Smooth muscle cell (in vitro differentiated cells): ENCODE data around the gene VCAN. TPM values are rescaled to one million over a fixed set of nuclear protein-coding genes. Genes with fewer than 3 reads are reported as not detected.

Experiments used
- DNase-seq: peaks from one replicate; lab custom pipeline; 2025; ENCODE audit not compliant: unreplicated experiment; lab: John Stamatoyannopoulos, UW
- H2AFZ ChIP-seq: fragments of 200-600 bp; sonication (generic); 2 replicates; pipeline ENCODE4 v1.6.0; 2016; ENCODE audit warnings: antibody characterized with exemption, low read depth, mild to moderate bottlenecking
- H3F3A ChIP-seq: fragments of 200-600 bp; sonication (generic); 2 replicates; pipeline ENCODE4 v1.6.0; 2017; ENCODE audit warnings: antibody characterized with exemption, low read depth
- H3K27ac ChIP-seq: fragments of 200-600 bp; sonication (generic); 2 replicates; pipeline ENCODE4 v1.5.1; 2016; ENCODE audit warnings: low read depth, mild to moderate bottlenecking
- H3K27me3 ChIP-seq: fragments of 200-600 bp; sonication (generic); 2 replicates; pipeline ENCODE4 v1.6.1; 2016; ENCODE audit warnings: low read depth, mild to moderate bottlenecking
- H3K36me3 ChIP-seq: fragments of 200-600 bp; sonication (generic); 2 replicates; pipeline ENCODE4 v1.5.1; 2016; ENCODE audit warnings: low read depth
- H3K4me1 ChIP-seq: fragments of 200-600 bp; sonication (generic); 2 replicates; pipeline ENCODE4 v1.5.1; 2016; ENCODE audit warnings: low read depth
- H3K4me2 ChIP-seq: fragments of 200-600 bp; sonication (generic); 2 replicates; pipeline ENCODE4 v1.6.0; 2016; ENCODE audit warnings: mild to moderate bottlenecking
- H3K4me3 ChIP-seq: fragments of 200-600 bp; sonication (generic); 2 replicates; pipeline ENCODE4 v1.5.1; 2016; ENCODE audit warnings: mild to moderate bottlenecking
- H3K79me2 ChIP-seq: fragments of 200-600 bp; sonication (generic); 2 replicates; pipeline ENCODE4 v1.6.0; 2016; ENCODE audit warnings: low read depth, mild to moderate bottlenecking
- H3K9ac ChIP-seq: fragments of 200-600 bp; sonication (generic); 2 replicates; pipeline ENCODE4 v1.6.0; 2016; ENCODE audit warnings: low read depth
- H3K9me3 ChIP-seq: fragments of 200-600 bp; sonication (generic); replicated peaks from 2 replicates; pipeline ENCODE4 v1.5.1; 2016; ENCODE audit warnings: low read depth
- H4K20me1 ChIP-seq: fragments of 200-600 bp; sonication (generic); 2 replicates; pipeline ENCODE4 v1.6.0; 2016; ENCODE audit warnings: low read depth
- CTCF ChIP-seq: fragments of 200-600 bp; sonication (generic); IDR thresholded peaks from 2 replicates; pipeline ENCODE4 v1.5.1; 2017; ENCODE audit warnings: borderline replicate concordance, mild to moderate bottlenecking, antibody characterized with exemption; ENCODE audit not compliant: insufficient read depth, poor library complexity, severe bottlenecking
- WGBS: methylation state at CpG from one replicate; pipeline ENCODE4 v1.1.7; 2016; ENCODE audit warnings: low lambda C conversion rate; 5-methylcytosine and 5-hydroxymethylcytosine counted together
- polyA plus RNA-seq: library from polyadenylated mRNA; unstranded; fragments of >200 nt; fragmentation: Nextera tagmentation; extraction: Ambion mirVana; gene quantifications from 2 replicates; pipeline ENCODE4 v1.2.1, GENCODE V29; 2016
- total RNA-seq: library from RNA; depleted of rRNA; stranded (reverse); fragments of >200 nt; gene quantifications from 2 replicates; pipeline ENCODE4 v1.2.3, GENCODE V29; 2014

VCAN gene
- total and polyA plus RNA-seq, 2 experiments from 2014 or later, result 702 to 2,724 TPM

- peak; percentile 85 for DNase-seq
Observed at GRCh38 chr5:83473346-83474160, 2.0 kb downstream of the VCAN start.

GRCh38 chr5:83474161-83474796, 2.7 kb downstream of the VCAN start:
- WGBS, result 1% methylated on average over 44 of the region's 46 CpGs
- Histone ChIP-seq H4K20me1 (peaks cover 76% of the 10 kb centered on the region), H3K9ac (peak overlapping the region; percentile 90), H3F3A (peaks cover 34% of the 10 kb centered on the region), H3K9me3 (no peaks in the 10 kb centered on the region), H3K4me3 (peak overlapping the region; percentile 75), H3K4me2 (peak overlapping the region; percentile 99), H3K27ac (peak overlapping the region; percentile 91), H3K27me3 (no peaks in the 10 kb centered on the region), H3K36me3 (no peaks in the 10 kb centered on the region), H2AFZ (peak overlapping the region; percentile 35), H3K79me2 (peaks cover 89% of the 10 kb centered on the region), H3K4me1 (peaks cover 42% of the 10 kb centered on the region)
- no peak for TF ChIP-seq CTCF
- peak; percentile 57 for DNase-seq

More at GRCh38 chr5:83473346-83474160, 2.0 kb downstream of the VCAN start:
- Histone ChIP-seq H3K27ac (peak overlapping the region; percentile 91), H3K79me2 (peaks cover 89% of the 10 kb centered on the region), H3K4me2 (peak overlapping the region; percentile 99), H3K4me1 (peaks cover 48% of the 10 kb centered on the region), H3K9ac (peak overlapping the region; percentile 90), H4K20me1 (peaks cover 69% of the 10 kb centered on the region), H3F3A (peaks cover 27% of the 10 kb centered on the region), H3K36me3 (no peaks in the 10 kb centered on the region), H3K27me3 (no peaks in the 10 kb centered on the region), H2AFZ (peak overlapping the region; percentile 35), H3K4me3 (peak overlapping the region; percentile 75), H3K9me3 (no peaks in the 10 kb centered on the region)
- WGBS, result 1% methylated on average over 42 of the region's 42 CpGs
- TF ChIP-seq CTCF, result peak; percentile 70

GRCh38 chr5:83474991-83475390, 3.4 kb downstream of the VCAN start:
- peaks cover 36% of the 10 kb centered on the region for H3F3A ChIP-seq
- peak overlapping the region; percentile 90 for H3K9ac ChIP-seq
- H3K4me1 ChIP-seq, result peaks cover 35% of the 10 kb centered on the region
- DNase-seq, result no peak
- peak overlapping the region; percentile 99 for H3K4me2 ChIP-seq
- no peaks in the 10 kb centered on the region for H3K9me3 ChIP-seq
- no peaks in the 10 kb centered on the region for H3K27me3 ChIP-seq
- peak overlapping the region; percentile 91 for H3K27ac ChIP-seq
- H3K36me3 ChIP-seq, result no peaks in the 10 kb centered on the region
- H4K20me1 ChIP-seq, result peaks cover 83% of the 10 kb centered on the region
- H2AFZ ChIP-seq, result no peak overlapping the region
- peak overlapping the region; percentile 75 for H3K4me3 ChIP-seq
- WGBS, result 4% methylated on average over 8 of the region's 8 CpGs
- TF ChIP-seq CTCF, result no peak
- H3K79me2 ChIP-seq, result peaks cover 89% of the 10 kb centered on the region
